AG04450 (cell line): ENCODE data around the gene PLCD3. TPM values are rescaled to one million over a fixed set of nuclear protein-coding genes. Genes with fewer than 3 reads are reported as not detected.

Experiments used
- CTCF ChIA-PET: fragments of 300-600, 350-600 bp; formaldehyde crosslinking; extraction: SDS; loops from one replicate; lab custom pipeline; 2022; ENCODE audit warnings: antibody characterized with exemption, inconsistent platforms; lab: Charles Lee
- POLR2A ChIA-PET: fragments of 350-600 bp; formaldehyde crosslinking; extraction: SDS; loops from one replicate; lab custom pipeline; 2021; ENCODE audit warnings: antibody characterized with exemption, inconsistent platforms; lab: Yijun Ruan, JAX
- DNase-seq: peaks from one replicate; pipeline ENCODE4 v3.0.0-alpha.2; 2011; ENCODE audit warnings: low read depth, low spot score
- H3K27ac ChIP-seq: one replicate; pipeline ENCODE4 v1.5.1; 2012; ENCODE audit warnings: low read depth, low read length, control low read depth
- H3K27me3 ChIP-seq: one replicate; pipeline ENCODE4 v1.6.0; 2012; ENCODE audit warnings: low read length; ENCODE audit not compliant: control insufficient read depth, insufficient read depth
- H3K4me3 ChIP-seq: 2 replicates; pipeline ENCODE4 v1.5.1; 2011; ENCODE audit warnings: mild to moderate bottlenecking, low read depth, low read length, control low read depth
- H3K9me3 ChIP-seq: 2 replicates; pipeline ENCODE4 v1.5.1; 2012; ENCODE audit warnings: low read length; ENCODE audit not compliant: control insufficient read depth, insufficient read depth
- CTCF ChIP-seq: IDR thresholded peaks from 2 replicates; pipeline ENCODE4 v1.5.1; 2011; ENCODE audit warnings: low read depth, low read length, control low read depth, inconsistent platforms
- polyA plus RNA-seq: library from polyadenylated mRNA; depleted of rRNA; stranded (reverse); fragments of >200 nt; gene quantifications from 2 replicates; pipeline ENCODE4 v1.2.3, GENCODE V29; 2011

The PLCD3 gene
- polyA plus RNA-seq, 1 experiment = 28.2 TPM

GRCh38 chr17:45116434-45117016 is 15.8 kb downstream of the PLCD3 start:
- Histone ChIP-seq H3K4me3 (no peak overlapping the region), H3K9me3 (no peaks in the 10 kb centered on the region; the same call in 1 of the 2 replicates), H3K27ac (no peak overlapping the region), H3K27me3 (no peaks in the 10 kb centered on the region)
- CTCF ChIA-PET = interaction anchor here (6.3 kb wide), 1 partner anchor 19 kb away, joined by 52 read pairs; the partner anchor contains the start of gene ACBD4
- DNase-seq = no peak
- POLR2A ChIA-PET = no interaction called here
- TF ChIP-seq CTCF = no peak

- Histone ChIP-seq H3K4me3 (no peak overlapping the region), H3K27ac (no peak overlapping the region), H3K27me3 (no peaks in the 10 kb centered on the region), H3K9me3 (no peaks in the 10 kb centered on the region; the same call in 1 of the 2 replicates)
- DNase-seq = no peak
- ChIA-PET POLR2A (no interaction called here), CTCF (interaction anchor here (0.6 to 6.3 kb wide), 2 partner anchors 19 to 177 kb away, joined by 3 to 52 read pairs; partner anchors contain the start of gene ACBD4)
- no peak for TF ChIP-seq CTCF
Observed at GRCh38 chr17:45115871-45116270, 16.4 kb downstream of the PLCD3 start.

GRCh38 chr17:45115015-45115625 is 17.2 kb downstream of the PLCD3 start:
- H3K27me3 ChIP-seq = no peaks in the 10 kb centered on the region
- no peak overlapping the region for H3K4me3 ChIP-seq
- ChIA-PET POLR2A (no interaction called here), CTCF (interaction anchor here (0.5 to 6.3 kb wide), 4 partner anchors 16 to 176 kb away, joined by 3 to 52 read pairs (median 6); partner anchors contain the start of gene ACBD4)
- TF ChIP-seq CTCF = no peak
- no peak overlapping the region for H3K27ac ChIP-seq
- no peaks in the 10 kb centered on the region; the same call in 1 of the 2 replicates for H3K9me3 ChIP-seq
- DNase-seq = no peak

GRCh38 chr17:45114117-45114932 is 18.0 kb downstream of the PLCD3 start:
- POLR2A ChIA-PET = no interaction called here
- CTCF ChIA-PET = interaction anchor here (1.3 to 6.3 kb wide), 2 partner anchors 15 to 21 kb away, joined by 6 to 52 read pairs; partner anchors contain the start of gene ACBD4

More at GRCh38 chr17:45114117-45114932, 18.0 kb downstream of the PLCD3 start:
- no peak for DNase-seq
- Histone ChIP-seq H3K27ac (no peak overlapping the region), H3K9me3 (no peaks in the 10 kb centered on the region; the same call in 1 of the 2 replicates), H3K27me3 (no peaks in the 10 kb centered on the region), H3K4me3 (no peak overlapping the region)
- TF ChIP-seq CTCF = no peak
